GM12865 (cell line): ENCODE results near the gene CELA1.
"Not testable (repeated sequence)": the region's sequence is repeated elsewhere in the genome, so short reads cannot be mapped to it uniquely, and the experiment has no call there.

ENCODE experiments used
- DNase-seq: peaks from one replicate; pipeline ENCODE4 v3.0.0; 2010; ENCODE audit warnings: low read depth
- H3K4me3 ChIP-seq: 2 replicates; pipeline ENCODE4 v1.5.1; 2011; ENCODE audit warnings: mild to moderate bottlenecking, low read depth, low read length, control low read depth
- TF ChIP-seq, protein P1 (sequence below): IDR thresholded peaks from 2 replicates; pipeline ENCODE4 v1.5.1; 2011; ENCODE audit warnings: low read length, control low read depth, low read depth, inconsistent platforms; ENCODE audit not compliant: insufficient read depth; ENCODE audit errors: missing control alignments

The CELA1 gene

DNA sequence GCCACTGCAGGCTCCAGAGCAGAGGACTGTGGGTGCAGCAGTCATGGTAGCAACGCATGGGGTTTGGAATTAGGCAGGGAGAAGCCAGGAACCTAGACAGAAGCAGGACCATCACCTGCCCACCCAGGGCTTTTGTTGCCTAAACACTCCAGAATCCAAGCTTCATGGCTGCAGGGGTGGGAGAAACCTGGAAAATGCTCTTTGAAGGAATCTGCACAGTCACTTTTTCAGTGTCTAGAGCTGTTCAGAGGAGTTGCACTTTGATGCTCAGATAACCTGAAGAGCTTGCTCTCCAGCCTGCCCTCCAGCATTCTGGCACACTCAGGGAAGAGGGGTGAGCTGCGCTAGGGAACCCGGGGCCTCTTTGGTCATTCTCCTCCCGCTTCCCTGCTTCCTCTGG, 1.6 kb upstream of the CELA1 start:
- TF ChIP-seq, protein P1, sequence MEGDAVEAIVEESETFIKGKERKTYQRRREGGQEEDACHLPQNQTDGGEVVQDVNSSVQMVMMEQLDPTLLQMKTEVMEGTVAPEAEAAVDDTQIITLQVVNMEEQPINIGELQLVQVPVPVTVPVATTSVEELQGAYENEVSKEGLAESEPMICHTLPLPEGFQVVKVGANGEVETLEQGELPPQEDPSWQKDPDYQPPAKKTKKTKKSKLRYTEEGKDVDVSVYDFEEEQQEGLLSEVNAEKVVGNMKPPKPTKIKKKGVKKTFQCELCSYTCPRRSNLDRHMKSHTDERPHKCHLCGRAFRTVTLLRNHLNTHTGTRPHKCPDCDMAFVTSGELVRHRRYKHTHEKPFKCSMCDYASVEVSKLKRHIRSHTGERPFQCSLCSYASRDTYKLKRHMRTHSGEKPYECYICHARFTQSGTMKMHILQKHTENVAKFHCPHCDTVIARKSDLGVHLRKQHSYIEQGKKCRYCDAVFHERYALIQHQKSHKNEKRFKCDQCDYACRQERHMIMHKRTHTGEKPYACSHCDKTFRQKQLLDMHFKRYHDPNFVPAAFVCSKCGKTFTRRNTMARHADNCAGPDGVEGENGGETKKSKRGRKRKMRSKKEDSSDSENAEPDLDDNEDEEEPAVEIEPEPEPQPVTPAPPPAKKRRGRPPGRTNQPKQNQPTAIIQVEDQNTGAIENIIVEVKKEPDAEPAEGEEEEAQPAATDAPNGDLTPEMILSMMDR = no peak
- DNase-seq = no peak
- H3K4me3 ChIP-seq = no peak overlapping the region

DNA sequence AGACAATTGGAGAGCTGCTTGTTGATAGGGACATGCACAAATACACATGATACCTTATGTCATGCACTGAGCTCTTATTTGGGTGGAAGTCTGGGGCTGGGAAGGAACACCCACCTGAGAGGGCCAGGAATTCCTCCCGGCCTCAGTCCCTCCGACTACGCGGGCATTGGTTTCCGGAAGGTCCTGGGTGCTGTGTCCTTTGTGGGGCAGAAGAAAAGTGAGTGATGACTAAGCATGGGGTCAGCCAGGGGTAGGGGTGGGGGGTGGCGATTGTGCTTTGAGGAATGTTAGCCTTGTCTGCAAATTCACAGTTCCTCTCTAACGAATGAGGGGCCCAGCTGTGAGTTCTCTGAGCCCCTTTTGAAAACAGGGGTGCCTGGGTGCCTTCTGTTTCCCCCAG, 798 bp downstream of the CELA1 start:
- no peak overlapping the region for H3K4me3 ChIP-seq
- no peak for DNase-seq
- TF ChIP-seq, protein P1 = no peak

DNA sequence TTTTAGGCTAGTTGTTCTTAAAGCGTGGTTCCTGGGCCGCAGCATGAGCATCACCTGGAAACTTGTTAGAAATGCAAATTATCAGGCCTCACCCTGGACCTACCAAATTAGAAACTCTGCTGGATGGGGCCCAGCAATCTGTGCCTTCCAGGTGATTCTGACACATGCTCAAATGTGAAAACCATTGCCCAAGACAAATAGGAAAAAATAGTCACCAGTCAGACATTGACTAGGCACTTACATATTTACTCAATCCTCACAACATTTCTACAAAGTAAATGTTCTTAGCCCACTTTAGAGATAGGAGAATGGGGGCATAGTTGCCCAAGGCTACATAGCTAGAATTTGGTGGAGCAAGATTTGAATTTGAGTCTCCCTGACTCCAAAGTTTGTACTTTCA, 3.3 kb downstream of the CELA1 start:
- TF ChIP-seq, protein P1 = no peak
- no peak overlapping the region for H3K4me3 ChIP-seq

DNA sequence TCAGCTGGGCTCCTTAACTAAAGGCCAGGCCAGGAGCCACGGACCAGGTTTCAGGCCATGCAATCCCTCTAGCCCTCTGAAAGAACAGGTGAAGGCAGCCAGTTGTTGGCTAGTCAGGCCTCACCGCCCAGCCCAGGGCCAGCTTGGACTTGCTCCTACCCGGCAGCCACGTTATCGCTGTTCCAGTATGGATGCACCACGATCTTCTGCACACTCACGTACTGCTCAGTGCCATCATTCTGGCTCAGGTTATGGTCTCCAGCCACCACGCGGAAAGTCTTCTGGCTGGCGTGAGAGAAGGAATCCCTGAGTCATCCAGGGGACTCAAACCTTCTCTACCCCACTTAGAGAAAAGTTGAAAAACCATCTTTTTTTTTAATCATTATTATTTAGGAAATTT, 4.1 kb downstream of the CELA1 start:
- H3K4me3 ChIP-seq = no peak overlapping the region
- TF ChIP-seq, protein P1 = no peak
- no peak for DNase-seq

More for the DNA sequence above, 3.3 kb downstream of the CELA1 start:
- no peak for DNase-seq

DNA sequence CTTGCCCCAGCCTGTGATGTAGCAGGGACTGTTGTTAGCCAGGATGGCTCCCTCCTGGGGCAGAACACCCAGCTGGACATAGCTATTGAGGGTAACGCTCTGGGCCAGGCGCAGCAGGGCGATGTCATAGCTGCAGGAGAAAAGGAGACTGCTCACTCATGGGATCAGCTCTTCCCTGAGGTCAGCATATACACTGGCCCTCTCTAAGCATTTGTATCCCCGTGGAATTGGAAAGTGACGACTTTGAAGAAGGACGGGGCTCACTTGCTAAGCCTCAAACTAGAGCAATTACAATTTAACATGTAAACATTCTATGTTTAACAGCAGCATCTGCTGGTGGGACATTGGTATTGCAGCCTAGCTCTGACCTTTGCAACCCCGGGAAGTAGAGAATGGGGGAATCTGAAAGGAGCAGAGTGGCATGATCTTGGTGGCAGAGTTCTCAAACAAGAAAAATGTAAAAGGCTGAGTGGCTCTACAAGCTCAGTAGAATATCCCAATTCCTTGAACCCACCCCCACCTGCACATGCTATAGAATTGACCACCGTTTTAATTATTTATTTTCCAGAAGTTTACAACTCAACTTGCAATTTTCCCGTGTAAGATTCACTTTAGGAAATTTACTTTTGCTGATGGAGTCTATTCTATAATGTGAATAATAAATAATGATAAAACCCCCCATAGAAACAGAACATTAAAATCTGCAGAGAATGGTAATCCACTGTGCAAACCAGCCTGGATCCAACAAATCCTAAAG, 5.0 kb downstream of the CELA1 start:
- peak; percentile 80 for DNase-seq
- TF ChIP-seq, protein P1 = peak; percentile 99
- no peak overlapping the region for H3K4me3 ChIP-seq

DNA sequence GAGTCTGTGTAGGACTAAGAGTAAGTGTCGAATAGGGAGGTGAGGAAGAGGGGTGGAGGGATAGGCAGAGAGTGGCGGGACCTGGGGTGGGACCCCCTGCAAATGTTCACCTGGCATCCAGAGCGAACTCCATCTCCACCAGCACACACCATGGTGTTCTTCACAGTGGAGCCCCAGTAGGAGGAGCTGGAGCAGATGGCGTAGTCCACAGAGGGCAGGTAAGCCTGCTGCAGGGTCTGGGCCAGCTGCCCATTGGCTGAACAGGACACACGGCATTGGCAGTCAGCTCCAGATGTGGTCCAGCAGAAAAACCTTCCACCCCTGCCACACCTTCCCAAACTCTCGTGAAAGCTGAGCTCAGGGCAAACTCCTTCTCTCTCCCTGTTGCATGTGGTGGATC, 6.7 kb downstream of the CELA1 start:
- no peak for DNase-seq
- TF ChIP-seq, protein P1 = no peak

DNA sequence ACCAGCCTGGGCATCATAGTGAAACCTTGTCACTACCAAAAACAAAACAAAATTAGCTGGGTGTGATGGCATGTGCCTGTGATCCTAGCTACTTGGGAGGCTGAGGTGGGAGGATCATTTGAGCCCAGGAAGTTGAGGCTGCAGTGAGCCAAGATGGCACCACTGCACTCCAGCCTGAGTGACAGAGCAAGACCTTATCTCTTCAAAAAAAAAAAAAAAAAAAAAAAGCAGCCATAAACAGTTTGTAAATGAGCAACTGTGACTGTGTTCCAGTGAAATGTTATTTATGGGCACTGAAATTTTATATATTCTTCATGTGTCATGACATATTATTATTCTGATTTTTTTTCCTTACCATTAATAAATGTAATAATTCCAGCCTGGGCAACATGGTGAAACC, 9.1 kb downstream of the CELA1 start:
- H3K4me3 ChIP-seq, DNase-seq: not testable (repeated sequence)

More for the DNA sequence above, 6.7 kb downstream of the CELA1 start:
- no peak overlapping the region for H3K4me3 ChIP-seq
